AG04450 (cell line): Measurements from ENCODE around the gene CD1C. TPM values are rescaled to one million over a fixed set of nuclear protein-coding genes. Genes with fewer than 3 reads are reported as not detected.

ENCODE experiments used
- CTCF ChIA-PET: fragments of 300-600, 350-600 bp; formaldehyde crosslinking; extraction: SDS; loops from one replicate; lab custom pipeline; 2022; ENCODE audit warnings: antibody characterized with exemption, inconsistent platforms; lab: Charles Lee
- POLR2A ChIA-PET: fragments of 350-600 bp; formaldehyde crosslinking; extraction: SDS; loops from one replicate; lab custom pipeline; 2021; ENCODE audit warnings: antibody characterized with exemption, inconsistent platforms; lab: Yijun Ruan, JAX
- DNase-seq: peaks from one replicate; pipeline ENCODE4 v3.0.0-alpha.2; 2011; ENCODE audit warnings: low read depth, low spot score
- H3K27ac ChIP-seq: one replicate; pipeline ENCODE4 v1.5.1; 2012; ENCODE audit warnings: low read depth, low read length, control low read depth
- H3K27me3 ChIP-seq: one replicate; pipeline ENCODE4 v1.6.0; 2012; ENCODE audit warnings: low read length; ENCODE audit not compliant: control insufficient read depth, insufficient read depth
- H3K4me3 ChIP-seq: 2 replicates; pipeline ENCODE4 v1.5.1; 2011; ENCODE audit warnings: mild to moderate bottlenecking, low read depth, low read length, control low read depth
- H3K9me3 ChIP-seq: 2 replicates; pipeline ENCODE4 v1.5.1; 2012; ENCODE audit warnings: low read length; ENCODE audit not compliant: control insufficient read depth, insufficient read depth
- CTCF ChIP-seq: IDR thresholded peaks from 2 replicates; pipeline ENCODE4 v1.5.1; 2011; ENCODE audit warnings: low read depth, low read length, control low read depth, inconsistent platforms
- polyA plus RNA-seq: library from polyadenylated mRNA; depleted of rRNA; stranded (reverse); fragments of >200 nt; gene quantifications from 2 replicates; pipeline ENCODE4 v1.2.3, GENCODE V29; 2011

Gene CD1C
- polyA plus RNA-seq, 1 experiment, result not detected

GRCh38 chr1:158324395-158324794, 34.7 kb downstream of the CD1C start:
- no peak for TF ChIP-seq CTCF
- DNase-seq, result no peak
- ChIA-PET CTCF (no interaction called here), POLR2A (no interaction called here)
- Histone ChIP-seq H3K27me3 (no peaks in the 10 kb centered on the region), H3K27ac (no peak overlapping the region), H3K4me3 (no peak overlapping the region), H3K9me3 (no peaks in the 10 kb centered on the region; the same call in none of the 2 replicates)

GRCh38 chr1:158327481-158327880, 37.8 kb downstream of the CD1C start:
- Histone ChIP-seq H3K4me3 (no peak overlapping the region), H3K9me3 (no peaks in the 10 kb centered on the region; the same call in none of the 2 replicates), H3K27ac (no peak overlapping the region), H3K27me3 (no peaks in the 10 kb centered on the region)
- DNase-seq, result no peak
- no peak for TF ChIP-seq CTCF
- ChIA-PET POLR2A (no interaction called here), CTCF (interaction anchor here (0.6 kb wide), 1 partner anchor 143 kb away, joined by 3 read pairs; no protein-coding TSS in a partner anchor)

- no peak for TF ChIP-seq CTCF
- Histone ChIP-seq H3K4me3 (no peak overlapping the region), H3K9me3 (no peaks in the 10 kb centered on the region; the same call in none of the 2 replicates), H3K27ac (no peak overlapping the region), H3K27me3 (no peaks in the 10 kb centered on the region)
- POLR2A ChIA-PET, result no interaction called here
- CTCF ChIA-PET, result no interaction called here
- DNase-seq, result no peak
Observed at GRCh38 chr1:158328426-158328825, 38.7 kb downstream of the CD1C start.

GRCh38 chr1:158329300-158329699, 39.6 kb downstream of the CD1C start:
- CTCF ChIA-PET, result no interaction called here
- Histone ChIP-seq H3K9me3 (no peaks in the 10 kb centered on the region; the same call in 1 of the 2 replicates), H3K27ac (no peak overlapping the region)

GRCh38 chr1:158329733-158330132, 40.0 kb downstream of the CD1C start:
- DNase-seq, result no peak
- POLR2A ChIA-PET, result no interaction called here
- no peak for TF ChIP-seq CTCF
- no peak overlapping the region for H3K27ac ChIP-seq
- no peaks in the 10 kb centered on the region for H3K27me3 ChIP-seq
- no peak overlapping the region for H3K4me3 ChIP-seq
- CTCF ChIA-PET, result no interaction called here
- no peaks in the 10 kb centered on the region; the same call in 1 of the 2 replicates for H3K9me3 ChIP-seq

More at GRCh38 chr1:158329300-158329699, 39.6 kb downstream of the CD1C start:
- POLR2A ChIA-PET, result no interaction called here
- TF ChIP-seq CTCF, result no peak
- Histone ChIP-seq H3K27me3 (no peaks in the 10 kb centered on the region), H3K4me3 (no peak overlapping the region)
- DNase-seq, result no peak
